Endothelial cell of umbilical vein (primary cell): ENCODE data around the gene PFAS. TPM values are rescaled to one million over a fixed set of nuclear protein-coding genes. Genes with fewer than 3 reads are reported as not detected.
A peak's percentile ranks its signal among the peaks of the same experiment; 100 is the strongest.

Source experiments
- BruUV-seq: library from RNA; stranded (reverse); fragments of 400-500 nt; replicated peaks from 2 replicates; lab custom pipeline; 2021; lab: Mats Ljungman, UMichigan
- CTCF ChIA-PET: fragments of 300-600, 350-600 bp; sonication (Branson Sonifier 250); formaldehyde crosslinking; loops from one replicate; lab custom pipeline; 2021; ENCODE audit warnings: antibody characterized with exemption, inconsistent platforms; lab: Charles Lee
- POLR2A ChIA-PET: fragments of 300-600, 350-600 bp; sonication (Branson Sonifier 250); formaldehyde crosslinking; loops from one replicate; lab custom pipeline; 2021; ENCODE audit warnings: antibody characterized with exemption, inconsistent platforms; lab: Charles Lee
- DNase-seq: peaks from one replicate; pipeline ENCODE4 v3.0.0-alpha.2; 2011; ENCODE audit warnings: low read depth, low spot score
- FAIRE-seq: peaks from 2 replicates; lab custom pipeline; 2011; peaks lifted over from hg19 to GRCh38; lab: Jason Lieb, UNC
- H2AFZ ChIP-seq: 2 replicates; pipeline ENCODE4 v1.6.0; 2012; ENCODE audit warnings: low read depth, low read length, control low read depth, inconsistent platforms
- H3K27ac ChIP-seq: 2 replicates; pipeline ENCODE4 v1.5.1; 2011; ENCODE audit warnings: low read depth, mild to moderate bottlenecking, control low read depth, low read length, moderate library complexity; ENCODE audit not compliant: insufficient read depth
- H3K27me3 ChIP-seq, 2 experiments: 2 replicates each; pipeline versions ENCODE4 v1.6.0 to v1.6.1; 2011; ENCODE audit warnings: low read length in 2 of 2, mixed read lengths in 1 of 2; ENCODE audit not compliant: control insufficient read depth in 2 of 2, insufficient read depth in 2 of 2
- H3K36me3 ChIP-seq, 2 experiments: 2 replicates in 1 of 2; 3 replicates in 1 of 2; pipeline ENCODE4 v1.5.1; 2011; ENCODE audit warnings: low read length in 2 of 2, mild to moderate bottlenecking in 1 of 2, moderate library complexity in 1 of 2; ENCODE audit not compliant: control insufficient read depth in 2 of 2, insufficient read depth in 2 of 2; ENCODE audit errors: extremely low read depth in 1 of 2
- H3K4me1 ChIP-seq: 3 replicates; pipeline ENCODE4 v1.5.1; 2011; ENCODE audit warnings: mild to moderate bottlenecking, low read length; ENCODE audit not compliant: control insufficient read depth, insufficient read depth; ENCODE audit errors: extremely low read depth
- H3K4me2 ChIP-seq: 2 replicates; pipeline ENCODE4 v1.6.1; 2011; ENCODE audit warnings: low read length, control low read depth, mixed read lengths; ENCODE audit not compliant: insufficient read depth
- H3K4me3 ChIP-seq, 3 experiments: fragments of 200-600 bp in 1 of 3; sonication (generic), shearing (Covaris generic) in 1 of 3; replicated peaks in 1 of 3; 2 replicates each; pipeline ENCODE4 v1.5.1; 2011 to 2016; ENCODE audit warnings: control low read depth in 3 of 3, low read length in 3 of 3, mild to moderate bottlenecking in 2 of 3, inconsistent platforms in 1 of 3, low read depth in 1 of 3, moderate library complexity in 1 of 3; ENCODE audit not compliant: insufficient read depth in 1 of 3
- H3K79me2 ChIP-seq: 2 replicates; pipeline ENCODE4 v1.6.0; 2012; ENCODE audit warnings: low read length, inconsistent platforms; ENCODE audit not compliant: control insufficient read depth, insufficient read depth
- H3K9ac ChIP-seq: replicated peaks from 2 replicates; pipeline ENCODE3; 2011; ENCODE audit warnings: low read length, control low read depth; ENCODE audit not compliant: insufficient read depth; ENCODE audit errors: extremely low read depth
- H3K9me1 ChIP-seq: replicated peaks from 3 replicates; pipeline ENCODE4 v1.6.0; 2011; ENCODE audit warnings: mild to moderate bottlenecking, low read length; ENCODE audit not compliant: control insufficient read depth, insufficient read depth; ENCODE audit errors: extremely low read depth
- H3K9me3 ChIP-seq: replicated peaks from 2 replicates; pipeline ENCODE4 v1.5.1; 2012; ENCODE audit warnings: low read length, inconsistent platforms; ENCODE audit not compliant: control insufficient read depth, insufficient read depth
- H4K20me1 ChIP-seq: replicated peaks from 2 replicates; pipeline ENCODE3; 2011; ENCODE audit warnings: mild to moderate bottlenecking, low read length; ENCODE audit not compliant: control insufficient read depth, insufficient read depth; ENCODE audit errors: extremely low read depth
- CTCF ChIP-seq, 2 donors: IDR thresholded peaks; 1 replicate in 1 of 2; 2 replicates in 1 of 2; pipeline ENCODE4 v1.5.1; 2011; ENCODE audit warnings: low read length in 2 of 2, mild to moderate bottlenecking in 2 of 2, moderate library complexity in 2 of 2, control low read depth in 1 of 2, inconsistent platforms in 1 of 2, low read depth in 1 of 2; ENCODE audit not compliant: insufficient read depth in 1 of 2; ENCODE audit errors: extremely low read depth in 1 of 2
- EZH2 ChIP-seq: IDR thresholded peaks from 2 replicates; pipeline ENCODE4 v1.6.1; 2012; ENCODE audit warnings: borderline replicate concordance, low read depth, mild to moderate bottlenecking, moderate library complexity, low read length, inconsistent platforms; ENCODE audit not compliant: severe bottlenecking
- FOS ChIP-seq: IDR thresholded peaks from 2 replicates; pipeline ENCODE4 v1.6.1; 2011; ENCODE audit warnings: mild to moderate bottlenecking, low read length, moderate library complexity, borderline replicate concordance; ENCODE audit not compliant: insufficient read depth
- GATA2 ChIP-seq: IDR thresholded peaks from 2 replicates; pipeline ENCODE4 v1.7.0; 2011; ENCODE audit warnings: low read depth, mild to moderate bottlenecking, moderate library complexity, mixed read lengths, low read length; ENCODE audit not compliant: insufficient read length, insufficient read depth
- JUN ChIP-seq: IDR thresholded peaks from 2 replicates; pipeline ENCODE4 v1.6.1; 2011; ENCODE audit warnings: borderline replicate concordance, low read depth; ENCODE audit not compliant: insufficient read length, insufficient read depth
- MAX ChIP-seq: IDR thresholded peaks from 2 replicates; pipeline ENCODE4 v1.6.1; 2011; ENCODE audit not compliant: insufficient read depth, insufficient read length
- MYC ChIP-seq: IDR thresholded peaks from one replicate; pipeline ENCODE4 v1.6.1; 2011; ENCODE audit warnings: mild to moderate bottlenecking, low read depth, low read length
- POLR2A ChIP-seq: IDR thresholded peaks from 2 replicates; pipeline ENCODE4 v1.6.1; 2012; ENCODE audit warnings: low read depth, mild to moderate bottlenecking, control low read depth, low read length
- POLR2AphosphoS5 ChIP-seq: IDR thresholded peaks from 2 replicates; pipeline ENCODE4 v1.6.1; 2012; ENCODE audit warnings: low read depth, mild to moderate bottlenecking, control low read depth, low read length, moderate library complexity; ENCODE audit not compliant: insufficient read depth
- dilution Hi-C: fragments of 300-500 bp; cut with MboI; formaldehyde crosslinking; loops from one replicate; pipeline ENCODE4 v1.15.0; 2019; ENCODE audit warnings: low sequenced_read_pairs; ENCODE audit not compliant: extremely low pct_ligation_motif_present
- intact Hi-C: fragments of 100-400 bp; cut with micrococcal nuclease; formaldehyde crosslinking; loops from one replicate; pipeline ENCODE4 v1.10.0; 2022
- polyA plus RNA-seq, 4 experiments: library from polyadenylated mRNA; depleted of rRNA in 3 of 4; stranded (reverse) in 3 of 4; unstranded in 1 of 4; fragments of >200 nt; gene quantifications; 2 replicates each; pipeline versions ENCODE4 v1.2.1 to v1.2.3, GENCODE V29; 2011 to 2012; ENCODE audit warnings: missing spikeins in 1 of 4
- total RNA-seq: library from RNA; stranded (reverse); gene quantifications from 2 replicates; pipeline ENCODE4 v1.2.3, GENCODE V29; 2021

Gene PFAS
- total and polyA plus RNA-seq, 2 donors (not counting 3 experiments of a cell fraction or from before 2014, with no cell fraction given): 34.1 to 108 TPM

GRCh38 chr17:8225813-8226535 lies 23.1 kb upstream of the PFAS start:
- Histone ChIP-seq H3K36me3 (peaks cover 5 to 21% of the 10 kb centered on the region in 2 experiments), H4K20me1 (no peaks in the 10 kb centered on the region), H3K9ac (no peak overlapping the region), H2AFZ (no peak overlapping the region), H3K4me3 (no peak overlapping the region), H3K79me2 (no peaks in the 10 kb centered on the region), H3K4me1 (peaks cover 9% of the 10 kb centered on the region), H3K27ac (peak overlapping the region; percentile 48), H3K9me1 (no peaks in the 10 kb centered on the region), H3K27me3 (no peaks in the 10 kb centered on the region), H3K9me3 (no peaks in the 10 kb centered on the region), H3K4me2 (peak overlapping the region; percentile 6)
- ChIA-PET CTCF (no interaction called here), POLR2A (no interaction called here)
- FAIRE-seq (no peak), DNase-seq (peak; percentile 78)
- dilution Hi-C loops: no loop called here
- intact Hi-C loops: loop anchor here (1.0 to 2.0 kb wide), 2 partner anchors 21 to 75 kb away; no protein-coding TSS in a partner anchor
- no peak for TF ChIP-seq CTCF (IDR thresholded peaks at IDR 0.05; ENCODE audit: extremely low read depth in 1 of 2, insufficient read depth in 1 of 2, low read depth in 1 of 2, low read length in 2 of 2)
- peak; percentile 36 for TF ChIP-seq POLR2AphosphoS5
- no peak for TF ChIP-seq MAX
- no peak for TF ChIP-seq JUN
- TF ChIP-seq FOS: no peak
- TF ChIP-seq MYC: no peak
- TF ChIP-seq EZH2: no peak
- no peak for TF ChIP-seq GATA2
- TF ChIP-seq POLR2A: peak; percentile 73
- TSS peak; percentile 41 for BruUV-seq
